HG03066 (cell line): ENCODE data around the gene GPS1.

ENCODE experiments used
- ATAC-seq: cut with Tn5 transposase; IDR thresholded peaks from one replicate; pipeline ENCODE4 v1.9.1; 2021; ENCODE audit warnings: low read depth; ENCODE audit not compliant: unreplicated experiment

GPS1 gene

GRCh38 chr17:82076018-82076784 lies 24.5 kb downstream of the GPS1 start:
- ATAC-seq: no peak

- no peak for ATAC-seq
Observed at GRCh38 chr17:82076785-82077591, 25.3 kb downstream of the GPS1 start.

DNA sequence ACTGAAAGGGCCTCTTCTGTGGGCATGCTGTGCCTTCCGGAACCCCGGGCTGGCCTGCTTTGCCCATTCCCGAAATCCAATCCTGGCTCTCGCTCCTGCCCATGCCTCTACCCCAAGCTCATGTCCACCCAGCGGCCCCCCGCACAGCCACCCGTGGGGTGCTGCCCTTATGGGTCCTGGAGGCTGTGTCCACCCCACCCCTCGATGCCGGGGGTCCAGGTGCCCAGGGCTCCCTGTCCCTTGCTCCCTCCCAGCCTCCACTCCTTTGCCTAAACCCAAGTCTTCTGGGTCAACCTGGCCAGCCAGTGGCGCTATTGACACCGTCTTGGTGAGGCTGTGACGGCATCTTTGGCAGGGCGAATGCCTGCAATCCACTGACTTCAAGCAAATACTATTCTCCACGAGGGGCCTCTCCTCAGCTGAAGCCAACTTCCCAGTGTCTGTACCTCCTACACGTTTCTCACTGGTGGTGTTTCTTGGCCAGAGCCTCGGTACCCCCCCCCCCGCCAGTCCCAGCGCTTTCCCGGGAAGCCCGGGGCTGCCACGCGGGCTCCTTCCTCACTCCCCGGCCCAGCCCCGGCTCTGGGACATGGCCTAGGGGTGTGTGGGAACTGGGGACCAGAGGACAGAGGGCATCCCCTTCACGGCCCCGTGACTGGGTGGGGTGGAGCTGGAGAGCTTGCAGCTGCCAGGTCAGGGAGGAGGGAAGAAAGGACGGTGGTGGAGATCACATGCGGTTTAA lies 26.1 kb downstream of the GPS1 start:
- no peak for ATAC-seq

GRCh38 chr17:82078433-82078832 lies 26.7 kb downstream of the GPS1 start:
- no peak for ATAC-seq

DNA sequence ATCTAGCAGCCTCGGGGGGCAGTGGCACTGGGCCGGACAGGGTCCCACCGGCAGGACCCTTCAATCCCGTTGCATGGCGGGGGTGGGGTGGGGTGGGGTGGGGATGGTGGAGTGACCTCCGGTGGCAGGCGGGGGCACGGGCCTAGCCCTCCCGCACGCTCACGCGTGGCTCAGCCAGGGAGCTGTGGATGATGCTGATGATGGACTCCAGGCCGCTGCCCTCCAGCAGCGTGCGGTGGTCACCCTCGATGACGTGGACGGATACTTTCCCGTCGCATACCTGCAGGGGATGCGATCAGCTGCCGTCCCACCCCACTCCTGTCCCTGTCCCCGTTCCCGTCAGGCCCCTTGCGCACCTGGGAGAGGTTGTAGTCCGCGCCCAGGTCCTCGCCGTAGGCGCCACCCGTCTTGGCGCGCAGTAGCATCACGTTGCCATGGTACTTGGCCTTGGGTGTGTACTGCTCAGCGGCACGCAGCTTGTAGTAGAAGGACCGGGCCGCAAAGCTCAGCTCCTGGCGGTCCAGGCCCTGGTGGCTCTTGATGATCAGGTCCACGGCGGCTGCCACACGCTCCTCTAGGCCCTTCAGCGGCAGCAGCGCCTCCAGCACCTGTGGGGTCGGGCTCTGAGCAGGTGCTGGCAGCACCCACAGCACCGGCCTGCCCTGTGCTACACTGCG lies 27.4 kb downstream of the GPS1 start:
- ATAC-seq: no peak

GRCh38 chr17:82080048-82080788 lies 28.5 kb downstream of the GPS1 start:
- no peak for ATAC-seq

DNA sequence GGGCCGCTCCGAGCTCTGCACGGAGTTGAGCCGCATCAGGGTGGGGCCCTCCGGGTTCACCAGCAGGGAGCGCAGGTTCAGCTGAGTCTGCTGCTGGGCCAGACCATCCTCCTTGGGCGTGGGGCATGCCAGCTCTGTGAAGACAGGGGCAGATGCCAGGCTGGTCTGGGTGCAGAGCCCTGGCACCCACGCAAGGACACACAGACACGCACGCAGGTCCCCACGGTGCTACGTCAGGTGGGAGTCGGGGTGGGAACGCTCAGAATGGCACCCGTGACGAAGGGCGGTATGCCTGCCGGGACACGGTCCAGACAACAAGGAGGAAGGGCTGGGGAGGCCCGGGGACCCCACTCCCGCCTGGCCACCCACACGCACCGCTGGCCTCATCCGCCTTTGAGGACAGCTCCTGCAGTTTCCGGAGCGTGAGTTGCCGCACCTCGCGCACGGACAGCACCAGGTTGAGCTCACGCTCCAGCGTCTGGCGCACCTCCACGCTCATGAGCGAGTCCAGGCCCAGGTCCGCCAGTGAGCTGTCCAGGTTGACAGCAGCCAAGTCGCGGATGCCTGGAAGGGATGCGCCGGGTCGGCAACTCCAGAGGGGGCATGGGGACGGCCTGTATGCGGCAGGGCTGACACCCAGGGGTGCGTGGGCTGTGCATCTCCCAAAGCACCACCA lies 29.2 kb downstream of the GPS1 start:
- ATAC-seq: no peak

- ATAC-seq: no peak
Observed at GRCh38 chr17:82081546-82081945, 29.8 kb downstream of the GPS1 start.

DNA sequence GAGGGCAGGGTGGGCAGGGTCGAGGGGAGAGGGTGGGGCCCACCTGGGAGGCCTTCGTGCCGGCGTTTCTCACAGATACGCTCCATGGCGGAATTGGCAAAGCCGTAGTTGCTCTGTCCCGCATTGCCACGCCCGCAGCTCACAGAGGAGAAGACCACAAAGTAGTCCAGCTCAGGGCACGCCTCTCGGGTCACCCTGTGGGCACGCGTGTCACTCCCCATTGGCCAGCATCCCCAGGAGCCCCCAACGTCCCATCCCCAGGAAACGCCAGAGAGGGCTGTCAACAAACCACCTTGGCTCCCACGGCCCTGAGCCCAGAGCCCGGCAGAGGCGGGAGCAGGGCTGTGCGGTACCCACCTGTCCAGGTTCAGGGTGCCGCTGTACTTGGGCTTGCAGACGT lies 30.3 kb downstream of the GPS1 start:
- no peak for ATAC-seq

DNA sequence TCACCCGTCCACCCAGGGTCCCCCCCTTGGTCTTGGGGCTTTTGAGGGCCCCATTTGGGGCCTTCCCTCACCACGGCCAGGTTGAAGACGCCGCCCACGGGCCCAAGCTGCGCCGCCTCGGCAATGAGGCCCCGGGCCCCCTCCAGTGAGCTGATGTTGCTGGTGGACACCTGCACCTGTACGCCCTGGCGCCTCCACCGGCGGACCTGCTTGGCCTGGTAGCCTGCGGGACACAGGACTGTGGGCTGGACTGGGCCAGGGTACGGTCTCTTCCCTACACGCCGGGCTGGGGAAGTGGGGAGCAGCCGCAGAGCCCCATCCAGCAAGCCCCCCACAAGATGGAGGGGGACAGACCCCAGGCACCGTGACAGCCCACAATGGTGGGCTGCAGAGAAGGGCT lies 30.8 kb downstream of the GPS1 start:
- no peak for ATAC-seq

- ATAC-seq: no peak
Observed at GRCh38 chr17:82083009-82083408, 31.3 kb downstream of the GPS1 start.

GRCh38 chr17:82083533-82084359 lies 32.0 kb downstream of the GPS1 start:
- ATAC-seq: no peak

GRCh38 chr17:82084373-82085030 lies 32.8 kb downstream of the GPS1 start:
- ATAC-seq: no peak

GRCh38 chr17:82085031-82085861 lies 33.5 kb downstream of the GPS1 start:
- ATAC-seq: no peak

GRCh38 chr17:82085931-82086764 lies 34.5 kb downstream of the GPS1 start:
- ATAC-seq: no peak
